OCI-LY7 (cell line): Measurements from ENCODE around the gene CBR3. TPM values are rescaled to one million over a fixed set of nuclear protein-coding genes. Genes with fewer than 3 reads are reported as not detected.

Source experiments
- BruUV-seq: library from RNA; stranded (reverse); fragments of 400-500 nt; replicated peaks from 2 replicates; lab custom pipeline; 2021; lab: Mats Ljungman, UMichigan
- CTCF ChIA-PET: fragments of 300-600 bp; sonication (Branson Sonifier 250); formaldehyde crosslinking; loops from one replicate; lab custom pipeline; 2022; ENCODE audit warnings: antibody characterized with exemption; ENCODE audit not compliant: unreplicated experiment; lab: Charles Lee
- POLR2A ChIA-PET: fragments of 300-600 bp; sonication (Branson Sonifier 250); formaldehyde crosslinking; loops from one replicate; lab custom pipeline; 2022; ENCODE audit warnings: antibody characterized with exemption; lab: Charles Lee
- DNase-seq: peaks from one replicate; pipeline ENCODE4 v3.0.0-alpha.2; 2015; ENCODE audit warnings: low spot score
- H2AFZ ChIP-seq: fragments of 200-600 bp; sonication (generic), shearing (Covaris generic); 2 replicates; pipeline ENCODE4 v1.6.1; 2014; ENCODE audit warnings: mild to moderate bottlenecking, antibody characterized with exemption, low read length, moderate library complexity
- H3K27ac ChIP-seq: fragments of 200-600 bp; sonication (generic); 2 replicates; pipeline ENCODE4 v1.5.1; 2014; ENCODE audit warnings: mixed run types, low read depth, mild to moderate bottlenecking, moderate library complexity, low read length, inconsistent platforms; ENCODE audit not compliant: poor library complexity, severe bottlenecking
- H3K36me3 ChIP-seq: fragments of 200-600 bp; sonication (generic); 2 replicates; pipeline ENCODE4 v1.6.1; 2014; ENCODE audit warnings: mild to moderate bottlenecking, antibody characterized with exemption, low read length, moderate library complexity, mixed read lengths; ENCODE audit not compliant: insufficient read depth
- H3K4me1 ChIP-seq: fragments of 200-600 bp; sonication (generic); 2 replicates; pipeline ENCODE4 v1.5.1; 2014; ENCODE audit warnings: mild to moderate bottlenecking, low read length; ENCODE audit not compliant: insufficient read depth, poor library complexity, severe bottlenecking
- H3K4me2 ChIP-seq: fragments of 200-600 bp; sonication (generic); 2 replicates; pipeline ENCODE4 v1.6.1; 2014; ENCODE audit warnings: mild to moderate bottlenecking, low read length
- H3K4me3 ChIP-seq: fragments of 200-600 bp; sonication (generic); 2 replicates; pipeline ENCODE4 v1.5.1; 2014; ENCODE audit warnings: mild to moderate bottlenecking, low read depth, low read length; ENCODE audit not compliant: poor library complexity, severe bottlenecking
- H3K79me2 ChIP-seq: fragments of 200-600 bp; sonication (generic); 2 replicates; pipeline ENCODE4 v1.6.1; 2016; ENCODE audit warnings: low read depth, mild to moderate bottlenecking, low read length, moderate library complexity, mixed read lengths; ENCODE audit not compliant: insufficient read depth
- H3K9me2 ChIP-seq: fragments of 200-600 bp; sonication (generic); 2 replicates; pipeline ENCODE4 v1.6.1; 2016; ENCODE audit warnings: mild to moderate bottlenecking, low read length, mixed read lengths; ENCODE audit not compliant: insufficient read depth
- H3K9me3 ChIP-seq: fragments of 200-600 bp; sonication (generic); 2 replicates; pipeline ENCODE4 v1.6.1; 2014; ENCODE audit warnings: mild to moderate bottlenecking, mixed run types, low read length, mixed read lengths
- H4K20me1 ChIP-seq: fragments of 200-600 bp; sonication (generic); 2 replicates; pipeline ENCODE4 v1.6.1; 2014; ENCODE audit warnings: mild to moderate bottlenecking, antibody characterized with exemption, low read length, moderate library complexity, mixed read lengths; ENCODE audit not compliant: insufficient read depth
- EZH2phosphoT487 ChIP-seq: fragments of 200-600 bp; sonication (generic); IDR thresholded peaks from 2 replicates; pipeline ENCODE4 v1.6.1; 2018; ENCODE audit warnings: low read depth, borderline replicate concordance, mild to moderate bottlenecking, mixed run types, antibody characterized with exemption, low read length, moderate library complexity, mixed read lengths
- intact Hi-C: fragments of 100-400 bp; cut with micrococcal nuclease; formaldehyde crosslinking; loops from one replicate; pipeline ENCODE4 v1.10.0; 2022; ENCODE audit not compliant: unreplicated experiment
- total RNA-seq, 2 experiments: library from RNA; depleted of rRNA in 1 of 2; stranded (reverse); fragments of >200 nt in 1 of 2; shearing (Covaris generic) in 1 of 2; gene quantifications; 2 replicates each; pipeline ENCODE4 v1.2.3, GENCODE V29; 2014 to 2022
- TF ChIP-seq, protein P1 (sequence below): fragments of 200-600 bp; sonication (generic); conservative IDR thresholded peaks from 2 replicates; pipeline ENCODE4 v1.5.1; 2014; ENCODE audit warnings: mild to moderate bottlenecking, antibody characterized with exemption, low read length, moderate library complexity, mixed read lengths

The CBR3 gene
- total RNA-seq, 2 experiments from 2014 or later, result not detected

DNA sequence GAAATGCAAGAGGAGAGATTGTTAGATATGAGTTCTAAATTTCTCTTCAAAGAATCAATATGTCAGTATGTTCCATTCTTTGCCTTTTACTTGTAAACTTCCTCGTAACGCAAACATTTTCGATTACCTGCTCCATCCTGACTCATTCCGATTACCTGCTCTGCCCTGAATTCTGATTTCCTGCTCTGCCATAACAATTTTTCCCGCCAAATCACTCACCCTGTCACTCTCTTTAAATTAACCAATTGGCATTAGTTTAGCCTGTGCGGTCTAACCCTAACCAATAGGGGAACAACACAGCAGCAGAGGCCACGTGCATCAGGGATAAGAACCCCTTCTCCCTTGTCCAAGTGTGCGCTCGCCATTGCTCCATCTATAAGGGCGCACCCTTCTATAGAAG, 25.0 kb upstream of the CBR3 start:
- ChIA-PET CTCF (no interaction called here), POLR2A (interaction anchor here (0.8 kb wide), 1 partner anchor 327 kb away, joined by 4 read pairs; no protein-coding TSS in a partner anchor)
- no TSS peak for BruUV-seq
- intact Hi-C loops, result loop anchor here (5.0 to 10.0 kb wide), 2 partner anchors 175 to 708 kb away; no protein-coding TSS in a partner anchor
- H4K20me1 ChIP-seq, result no peaks in the 10 kb centered on the region
- TF ChIP-seq, protein P1, sequence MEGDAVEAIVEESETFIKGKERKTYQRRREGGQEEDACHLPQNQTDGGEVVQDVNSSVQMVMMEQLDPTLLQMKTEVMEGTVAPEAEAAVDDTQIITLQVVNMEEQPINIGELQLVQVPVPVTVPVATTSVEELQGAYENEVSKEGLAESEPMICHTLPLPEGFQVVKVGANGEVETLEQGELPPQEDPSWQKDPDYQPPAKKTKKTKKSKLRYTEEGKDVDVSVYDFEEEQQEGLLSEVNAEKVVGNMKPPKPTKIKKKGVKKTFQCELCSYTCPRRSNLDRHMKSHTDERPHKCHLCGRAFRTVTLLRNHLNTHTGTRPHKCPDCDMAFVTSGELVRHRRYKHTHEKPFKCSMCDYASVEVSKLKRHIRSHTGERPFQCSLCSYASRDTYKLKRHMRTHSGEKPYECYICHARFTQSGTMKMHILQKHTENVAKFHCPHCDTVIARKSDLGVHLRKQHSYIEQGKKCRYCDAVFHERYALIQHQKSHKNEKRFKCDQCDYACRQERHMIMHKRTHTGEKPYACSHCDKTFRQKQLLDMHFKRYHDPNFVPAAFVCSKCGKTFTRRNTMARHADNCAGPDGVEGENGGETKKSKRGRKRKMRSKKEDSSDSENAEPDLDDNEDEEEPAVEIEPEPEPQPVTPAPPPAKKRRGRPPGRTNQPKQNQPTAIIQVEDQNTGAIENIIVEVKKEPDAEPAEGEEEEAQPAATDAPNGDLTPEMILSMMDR, result no peak
- no peak for TF ChIP-seq EZH2phosphoT487
- no peak for DNase-seq
- no peaks in the 10 kb centered on the region for H3K9me2 ChIP-seq
- no peak overlapping the region for H3K4me3 ChIP-seq
- no peak overlapping the region for H2AFZ ChIP-seq
- H3K27ac ChIP-seq, result no peak overlapping the region
- H3K9me3 ChIP-seq, result no peaks in the 10 kb centered on the region
- no peak overlapping the region for H3K4me2 ChIP-seq
- H3K79me2 ChIP-seq, result no peaks in the 10 kb centered on the region
- H3K4me1 ChIP-seq, result peaks cover 13% of the 10 kb centered on the region
- H3K36me3 ChIP-seq, result no peaks in the 10 kb centered on the region

DNA sequence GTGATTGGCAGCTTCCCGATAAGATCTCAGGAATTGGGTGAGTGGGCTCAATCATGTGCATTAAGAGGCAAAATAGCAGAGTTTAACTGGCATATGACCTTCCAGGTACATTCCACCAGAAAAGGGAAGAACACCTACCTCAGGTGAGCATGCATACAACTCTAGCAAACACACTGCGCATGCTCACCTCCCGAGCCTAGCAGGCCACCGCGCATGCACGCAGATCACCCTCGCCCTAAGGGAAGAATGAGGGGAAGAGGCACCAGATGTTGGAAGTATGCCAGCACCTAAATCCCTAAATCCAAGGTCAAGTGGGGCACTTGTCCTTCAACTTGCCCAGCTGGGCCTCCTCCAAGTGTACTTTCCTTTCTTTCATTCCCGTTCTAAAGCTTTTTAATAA, 23.6 kb upstream of the CBR3 start:
- no peaks in the 10 kb centered on the region for H3K36me3 ChIP-seq
- BruUV-seq, result no TSS peak
- intact Hi-C loops, result loop anchor here (5.0 to 10.0 kb wide), 2 partner anchors 176 to 709 kb away; no protein-coding TSS in a partner anchor
- peaks cover 13% of the 10 kb centered on the region for H3K4me1 ChIP-seq
- no peak overlapping the region for H3K4me2 ChIP-seq
- ChIA-PET POLR2A (no interaction called here), CTCF (no interaction called here)
- no peak for DNase-seq
- H2AFZ ChIP-seq, result no peak overlapping the region
- H3K4me3 ChIP-seq, result no peak overlapping the region
- no peaks in the 10 kb centered on the region for H3K9me3 ChIP-seq
- H3K27ac ChIP-seq, result no peak overlapping the region
- no peaks in the 10 kb centered on the region for H3K9me2 ChIP-seq
- no peaks in the 10 kb centered on the region for H4K20me1 ChIP-seq
- H3K79me2 ChIP-seq, result no peaks in the 10 kb centered on the region
- no peak for TF ChIP-seq EZH2phosphoT487
- TF ChIP-seq, protein P1, result no peak
